Neural cell (in vitro differentiated cells): ENCODE results near the gene PRKCG. TPM values are rescaled to one million over a fixed set of nuclear protein-coding genes. Genes with fewer than 3 reads are reported as not detected.

Experiments
- H2AFZ ChIP-seq: fragments of 200-600, 300-800 bp; sonication (generic), shearing (Covaris generic); 2 replicates; pipeline ENCODE4 v1.6.0; 2014; ENCODE audit warnings: low read depth, mild to moderate bottlenecking, antibody characterized with exemption, low read length, moderate library complexity
- H3F3A ChIP-seq: fragments of 200-600 bp; shearing (Covaris generic); 2 replicates; pipeline ENCODE4 v1.6.1; 2016; ENCODE audit warnings: mild to moderate bottlenecking, moderate library complexity, mixed read lengths, antibody characterized with exemption, low read length; ENCODE audit not compliant: insufficient read depth, poor library complexity, severe bottlenecking
- H3K27ac ChIP-seq: fragments of 200-600, 300-800 bp; sonication (generic), shearing (Covaris generic); 2 replicates; pipeline ENCODE4 v1.5.1; 2014; ENCODE audit warnings: mild to moderate bottlenecking, low read length, moderate library complexity
- H3K27me3 ChIP-seq: fragments of 300-800, 200-600 bp; sonication (generic), shearing (Covaris generic); 2 replicates; pipeline ENCODE4 v1.6.0; 2014; ENCODE audit warnings: mild to moderate bottlenecking, low read depth, low read length, moderate library complexity; ENCODE audit not compliant: insufficient read depth
- H3K36me3 ChIP-seq: fragments of 300-800, 200-600 bp; sonication (generic), shearing (Covaris generic); 2 replicates; pipeline ENCODE4 v1.5.1; 2014; ENCODE audit warnings: mild to moderate bottlenecking, antibody characterized with exemption, low read length, moderate library complexity; ENCODE audit not compliant: insufficient read depth
- H3K4me2 ChIP-seq: fragments of 300-800, 200-600 bp; sonication (generic), shearing (Covaris generic); 2 replicates; pipeline ENCODE4 v1.6.0; 2014; ENCODE audit warnings: mild to moderate bottlenecking, low read length
- H3K4me3 ChIP-seq: fragments of 300-800, 200-600 bp; sonication (generic), shearing (Covaris generic); 2 replicates; pipeline ENCODE4 v1.5.1; 2014; ENCODE audit warnings: mild to moderate bottlenecking, low read length, moderate library complexity
- H3K79me2 ChIP-seq: fragments of 200-600 bp; shearing (Covaris generic); replicated peaks from 2 replicates; pipeline ENCODE4 v1.6.0; 2014; ENCODE audit warnings: mild to moderate bottlenecking, low read length, moderate library complexity; ENCODE audit not compliant: insufficient read depth
- H3K9ac ChIP-seq: fragments of 300-800, 200-600 bp; sonication (generic), shearing (Covaris generic); 2 replicates; pipeline ENCODE4 v1.6.1; 2016; ENCODE audit warnings: mild to moderate bottlenecking, low read length, mixed read lengths
- H3K9me2 ChIP-seq: fragments of 200-600 bp; shearing (Covaris generic); 2 replicates; pipeline ENCODE4 v1.6.1; 2016; ENCODE audit warnings: mild to moderate bottlenecking, low read length, mixed read lengths; ENCODE audit not compliant: insufficient read depth
- H3K9me3 ChIP-seq: fragments of 200-600, 300-800 bp; sonication (generic), shearing (Covaris generic); 2 replicates; pipeline ENCODE4 v1.6.1; 2016; ENCODE audit warnings: mild to moderate bottlenecking, mixed run types, low read length, moderate library complexity, mixed read lengths
- H4K20me1 ChIP-seq: fragments of 200-600 bp; shearing (Covaris generic); 2 replicates; pipeline ENCODE4 v1.6.1; 2016; ENCODE audit warnings: mild to moderate bottlenecking, mixed run types; ENCODE audit not compliant: insufficient read depth
- CTCF ChIP-seq: fragments of 450-650 bp; IDR thresholded peaks from 2 replicates; pipeline ENCODE4 v1.5.1; 2014; ENCODE audit warnings: antibody characterized with exemption, mild to moderate bottlenecking, moderate library complexity; ENCODE audit not compliant: poor library complexity, severe bottlenecking
- EP300 ChIP-seq: fragments of 450-650 bp; conservative IDR thresholded peaks from 2 replicates; pipeline ENCODE4 v1.6.1; 2014; ENCODE audit warnings: antibody characterized with exemption, mild to moderate bottlenecking, moderate library complexity; ENCODE audit not compliant: poor library complexity, severe bottlenecking
- EZH2 ChIP-seq: fragments of 200-600, 300-800 bp; shearing (Covaris generic), sonication (generic); IDR thresholded peaks from 2 replicates; pipeline ENCODE4 v1.6.1; 2014; ENCODE audit warnings: antibody characterized with exemption, low read length, borderline replicate concordance, mild to moderate bottlenecking; ENCODE audit not compliant: insufficient read depth, poor library complexity, severe bottlenecking
- MXI1 ChIP-seq: fragments of 450-650 bp; conservative IDR thresholded peaks from 2 replicates; pipeline ENCODE4 v1.6.1; 2014; ENCODE audit warnings: antibody characterized with exemption, mild to moderate bottlenecking; ENCODE audit not compliant: poor library complexity, severe bottlenecking
- POLR2AphosphoS5 ChIP-seq: IDR thresholded peaks from 2 replicates; pipeline ENCODE4 v1.6.1; 2012
- RAD21 ChIP-seq: fragments of 450-650 bp; conservative IDR thresholded peaks from 2 replicates; pipeline ENCODE4 v1.6.1; 2014; ENCODE audit warnings: antibody characterized with exemption, mild to moderate bottlenecking, moderate library complexity
- REST ChIP-seq: IDR thresholded peaks from 2 replicates; pipeline ENCODE4 v1.6.1; 2012; ENCODE audit warnings: borderline replicate concordance
- SMC3 ChIP-seq: fragments of 450-650 bp; conservative IDR thresholded peaks from 2 replicates; pipeline ENCODE4 v1.6.1; 2014; ENCODE audit warnings: antibody characterized with exemption, mild to moderate bottlenecking, moderate library complexity; ENCODE audit not compliant: poor library complexity
- TAF1 ChIP-seq: IDR thresholded peaks from 2 replicates; pipeline ENCODE4 v1.6.1; 2012; ENCODE audit warnings: low read depth
- polyA plus RNA-seq: library from polyadenylated mRNA; depleted of rRNA; stranded (reverse); fragments of >200 nt; gene quantifications from 2 replicates; pipeline ENCODE4 v1.2.3, GENCODE V29; 2014

The PRKCG gene
- polyA plus RNA-seq, 1 donor from 2014 or later = 0.99 TPM

GRCh38 chr19:53906211-53907192 lies 24.5 kb downstream of the PRKCG start:
- Histone ChIP-seq H3F3A (no peaks in the 10 kb centered on the region), H3K4me2 (no peak overlapping the region), H3K79me2 (peaks cover 12% of the 10 kb centered on the region), H3K27me3 (no peaks in the 10 kb centered on the region), H3K9me2 (no peaks in the 10 kb centered on the region), H2AFZ (no peak overlapping the region), H3K4me3 (peak overlapping the region; percentile 40), H4K20me1 (no peaks in the 10 kb centered on the region), H3K9me3 (no peaks in the 10 kb centered on the region), H3K9ac (no peak overlapping the region), H3K27ac (no peak overlapping the region), H3K36me3 (no peaks in the 10 kb centered on the region)
- TF ChIP-seq EP300 = no peak
- no peak for TF ChIP-seq POLR2AphosphoS5
- TF ChIP-seq TAF1 = no peak
- TF ChIP-seq SMC3 = peak; percentile 84
- TF ChIP-seq EZH2 = no peak
- TF ChIP-seq CTCF = peak; percentile 88
- no peak for TF ChIP-seq REST
- TF ChIP-seq RAD21 = peak; percentile 79
- no peak for TF ChIP-seq MXI1

- peaks cover 19% of the 10 kb centered on the region for H3K79me2 ChIP-seq
- TF ChIP-seq RAD21 (no peak), EZH2 (no peak), REST (no peak), EP300 (no peak), POLR2AphosphoS5 (no peak), MXI1 (no peak), TAF1 (no peak), SMC3 (no peak), CTCF (no peak)
- H4K20me1 ChIP-seq = no peaks in the 10 kb centered on the region
- H3K9me3 ChIP-seq = no peaks in the 10 kb centered on the region
- H2AFZ ChIP-seq = no peak overlapping the region
- H3K9me2 ChIP-seq = no peaks in the 10 kb centered on the region
- H3K36me3 ChIP-seq = no peaks in the 10 kb centered on the region
- H3K4me3 ChIP-seq = no peak overlapping the region
- H3K27me3 ChIP-seq = no peaks in the 10 kb centered on the region
- no peak overlapping the region for H3K27ac ChIP-seq
- no peak overlapping the region for H3K4me2 ChIP-seq
- H3F3A ChIP-seq = no peaks in the 10 kb centered on the region
- peak overlapping the region; percentile 93 for H3K9ac ChIP-seq
Measured at GRCh38 chr19:53907193-53907581, 25.2 kb downstream of the PRKCG start.
